HS-27A (cell line): ENCODE measurements around the gene PTN.

ENCODE experiments used
- DNase-seq: peaks from one replicate; pipeline ENCODE4 v3.0.0-alpha.2; 2012; ENCODE audit warnings: low read depth, missing footprints

Gene PTN

GRCh38 chr7:137343281-137343841, at the start of gene PTN:
Gene PTN, minus strand, starts transcription at chr7:137343733. Its CDS starts 88,760 bp downstream, at chr7:137254973.
- DNase-seq: no peak

GRCh38 chr7:137390076-137390475, 46.5 kb upstream of the PTN start:
- no peak for DNase-seq

GRCh38 chr7:137388916-137389315, 45.4 kb upstream of the PTN start:
- DNase-seq: no peak

GRCh38 chr7:137386966-137387365, 43.4 kb upstream of the PTN start:
- DNase-seq: no peak

- DNase-seq: no peak
Observed at GRCh38 chr7:137381045-137381444, 37.5 kb upstream of the PTN start.

- no peak for DNase-seq
Observed at GRCh38 chr7:137373507-137373906, 30.0 kb upstream of the PTN start.

- no peak for DNase-seq
Observed at GRCh38 chr7:137371616-137372015, 28.1 kb upstream of the PTN start.

GRCh38 chr7:137366995-137367394, 23.5 kb upstream of the PTN start:
- DNase-seq: no peak

- no peak for DNase-seq
Observed at GRCh38 chr7:137363683-137364082, 20.1 kb upstream of the PTN start.

GRCh38 chr7:137360087-137360679, 16.6 kb upstream of the PTN start:
- no peak for DNase-seq

- no peak for DNase-seq
Observed at GRCh38 chr7:137354961-137355360, 11.4 kb upstream of the PTN start.

- DNase-seq: no peak
Observed at GRCh38 chr7:137354396-137354795, 10.9 kb upstream of the PTN start.

GRCh38 chr7:137351941-137352340, 8.4 kb upstream of the PTN start:
- DNase-seq: no peak

GRCh38 chr7:137345799-137346449, 2.4 kb upstream of the PTN start:
- DNase-seq: no peak

- DNase-seq: no peak
Observed at GRCh38 chr7:137342828-137343261, 688 bp downstream of the PTN start.

GRCh38 chr7:137342265-137342664, 1.3 kb downstream of the PTN start:
- no peak for DNase-seq

GRCh38 chr7:137337902-137338301, 5.6 kb downstream of the PTN start:
- no peak for DNase-seq

GRCh38 chr7:137335814-137336213, 7.7 kb downstream of the PTN start:
- no peak for DNase-seq

GRCh38 chr7:137331378-137331777, 12.2 kb downstream of the PTN start:
- DNase-seq: no peak

GRCh38 chr7:137329411-137329810, 14.1 kb downstream of the PTN start:
- DNase-seq: no peak

- DNase-seq: no peak
Observed at GRCh38 chr7:137328373-137329120, 15.0 kb downstream of the PTN start.

GRCh38 chr7:137325927-137326326, 17.6 kb downstream of the PTN start:
- DNase-seq: no peak
